GM18505 (cell line): ENCODE results near the gene SNTG2.

Experiments used
- ATAC-seq: cut with Tn5 transposase; IDR thresholded peaks from one replicate; pipeline ENCODE4 v1.9.1; 2021; ENCODE audit not compliant: unreplicated experiment
- POLR2A ChIP-seq: IDR thresholded peaks from 4 replicates; pipeline ENCODE4 v1.6.1; 2011; ENCODE audit warnings: borderline replicate concordance; ENCODE audit not compliant: insufficient read depth, insufficient read length; ENCODE audit errors: extremely low read depth

The SNTG2 gene

GRCh38 chr2:1162768-1163584, 212.3 kb downstream of the SNTG2 start:
- ATAC-seq: peak; percentile 96

GRCh38 chr2:1166976-1167375, 216.3 kb downstream of the SNTG2 start:
- TF ChIP-seq POLR2A: no peak
- ATAC-seq: no peak

More at GRCh38 chr2:1162768-1163584, 212.3 kb downstream of the SNTG2 start:
- TF ChIP-seq POLR2A: no peak

DNA sequence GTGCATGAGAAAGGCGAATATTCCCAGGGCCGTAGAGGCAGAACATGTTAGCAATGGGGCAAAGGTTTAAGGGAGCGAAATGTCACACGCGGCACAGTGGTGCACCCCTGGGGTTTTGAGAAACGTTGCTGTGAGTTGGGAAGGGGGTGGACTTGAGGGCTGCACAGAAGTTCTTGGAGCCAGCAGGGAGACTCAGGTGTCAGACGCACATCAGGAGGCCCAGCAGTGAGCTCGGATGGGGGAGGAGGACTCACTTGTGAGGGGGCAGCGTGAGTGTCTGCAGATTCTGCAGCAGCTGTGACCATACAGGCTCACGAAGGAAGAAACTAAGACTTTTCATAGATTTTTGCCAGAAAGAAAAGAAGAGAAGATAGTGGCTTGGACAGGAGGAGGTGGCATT, 218.2 kb downstream of the SNTG2 start:
- ATAC-seq: no peak
- no peak for TF ChIP-seq POLR2A

- no peak for TF ChIP-seq POLR2A
- no peak for ATAC-seq
Measured at GRCh38 chr2:1169291-1169949, 218.8 kb downstream of the SNTG2 start.

GRCh38 chr2:1170241-1170640, 219.6 kb downstream of the SNTG2 start:
- no peak for ATAC-seq
- TF ChIP-seq POLR2A: no peak

- TF ChIP-seq POLR2A: no peak
- no peak for ATAC-seq
Measured at GRCh38 chr2:1170711-1171110, 220.1 kb downstream of the SNTG2 start.

GRCh38 chr2:1173528-1173927, 222.9 kb downstream of the SNTG2 start:
- no peak for TF ChIP-seq POLR2A
- ATAC-seq: no peak

GRCh38 chr2:1181893-1182292, 231.2 kb downstream of the SNTG2 start:
- ATAC-seq: no peak
- no peak for TF ChIP-seq POLR2A

DNA sequence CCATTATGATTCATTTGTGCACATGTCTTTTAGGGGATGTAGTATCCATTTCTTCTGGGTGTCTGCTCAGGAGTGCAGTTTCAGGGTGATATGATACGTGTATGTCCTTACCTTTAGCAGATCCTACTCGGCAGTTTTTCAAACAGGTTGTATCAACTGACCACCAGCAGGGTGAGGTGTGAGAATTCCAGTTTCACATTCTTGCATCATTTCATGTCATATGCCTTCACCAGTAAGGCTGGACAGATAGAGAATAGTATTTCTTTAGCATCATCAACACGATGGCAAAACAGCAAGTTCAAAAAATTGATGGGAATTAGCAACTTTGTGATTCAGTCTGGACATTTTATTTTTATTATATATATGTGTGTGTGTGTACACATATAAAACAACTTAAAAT, 232.7 kb downstream of the SNTG2 start:
- ATAC-seq: no peak
- TF ChIP-seq POLR2A: no peak

DNA sequence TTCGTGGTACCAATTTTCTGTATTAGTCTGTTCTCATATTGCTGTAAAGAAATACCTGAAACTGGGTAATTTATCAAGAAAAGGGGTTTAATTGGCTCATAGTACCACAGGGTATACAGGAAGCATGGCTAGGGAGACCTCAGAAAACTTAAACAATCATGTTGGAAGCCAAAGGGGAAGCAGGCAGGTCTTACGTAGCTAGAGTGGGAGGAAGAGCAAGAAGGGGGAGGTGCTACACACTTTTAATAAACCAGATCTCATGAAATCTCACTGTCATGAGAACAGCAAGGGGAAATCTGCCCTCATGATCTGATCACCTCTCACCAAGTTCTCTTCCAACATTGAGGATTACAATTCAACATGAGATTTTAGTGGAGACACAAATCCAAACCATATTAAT, 235.8 kb downstream of the SNTG2 start:
- no peak for TF ChIP-seq POLR2A
- ATAC-seq: no peak

DNA sequence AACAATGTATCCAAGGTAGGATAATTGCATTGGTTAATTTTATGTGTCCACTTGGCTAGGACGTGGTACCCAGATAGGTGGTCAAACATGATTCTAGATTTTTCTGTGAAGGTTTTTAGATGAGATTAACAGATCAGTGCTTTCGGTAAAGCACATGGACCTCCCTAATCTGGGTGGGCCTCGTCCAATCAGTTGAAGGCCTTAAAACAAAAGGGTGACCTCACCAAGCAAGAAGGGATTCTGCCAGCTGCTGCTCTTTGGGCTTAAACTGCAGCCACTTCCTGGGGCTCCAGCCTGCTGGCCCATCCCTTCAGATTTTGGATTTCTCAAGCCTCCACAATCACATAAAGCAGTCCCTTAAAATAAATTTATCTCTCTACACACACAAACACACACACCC, 236.5 kb downstream of the SNTG2 start:
- ATAC-seq: no peak
- no peak for TF ChIP-seq POLR2A

- ATAC-seq: no peak
Measured at GRCh38 chr2:1192121-1192520, 241.5 kb downstream of the SNTG2 start.

GRCh38 chr2:1193801-1194200, 243.2 kb downstream of the SNTG2 start:
- no peak for TF ChIP-seq POLR2A
- ATAC-seq: no peak

More at GRCh38 chr2:1192121-1192520, 241.5 kb downstream of the SNTG2 start:
- no peak for TF ChIP-seq POLR2A

DNA sequence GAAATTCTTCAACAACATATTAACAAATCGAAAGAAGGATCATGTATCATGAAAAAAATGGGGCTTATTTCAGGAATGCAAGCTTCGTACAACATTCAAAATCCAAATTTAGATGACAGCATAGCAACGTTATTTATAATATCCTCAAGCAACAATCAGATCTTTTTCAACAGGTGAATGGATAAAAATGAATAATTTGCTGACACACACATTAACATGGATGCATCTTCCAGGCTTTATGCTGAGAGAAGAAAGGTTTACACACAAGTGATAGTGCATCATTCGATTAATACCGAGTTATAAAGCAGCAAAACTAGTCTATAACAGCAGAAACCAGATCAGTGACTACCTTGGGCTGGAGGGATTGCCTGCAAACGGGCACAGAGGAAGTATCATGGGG, 253.1 kb downstream of the SNTG2 start:
- no peak for TF ChIP-seq POLR2A
- no peak for ATAC-seq
